Measurements from ENCODE around the gene USP12.

DNA sequence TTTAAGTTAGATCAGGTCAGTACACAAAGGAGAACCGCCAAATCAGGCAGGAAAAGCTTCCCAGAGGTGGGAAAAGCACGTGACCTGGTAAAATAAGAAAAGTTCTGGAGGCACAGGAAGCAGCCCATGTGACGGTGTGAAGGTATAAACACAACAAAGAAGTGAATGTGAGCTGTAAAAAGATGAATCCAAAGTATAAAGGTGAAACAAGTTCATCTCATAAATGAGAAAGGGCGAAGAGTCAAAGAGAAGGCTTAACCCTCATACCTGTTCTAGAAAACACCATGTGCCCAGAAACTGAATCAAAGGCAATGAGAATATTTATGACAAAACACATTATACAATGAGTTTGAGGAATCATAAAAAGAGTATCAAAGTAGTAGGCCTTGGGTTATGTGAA is 47.0 kb downstream of the USP12 start:
- no peak for TF ChIP-seq GATA3 (IDR thresholded peaks at IDR 0.05; ENCODE audit: low read depth, low read length)
- no peak for TF ChIP-seq GATA2 (IDR thresholded peaks at IDR 0.05; ENCODE audit: low read depth, low read length)
